ENCODE measurements around the gene ARHGAP24.
"Not testable (repeated sequence)": the region's sequence is repeated elsewhere in the genome, so short reads cannot be mapped to it uniquely, and the experiment has no call there.

ARHGAP24 gene

DNA sequence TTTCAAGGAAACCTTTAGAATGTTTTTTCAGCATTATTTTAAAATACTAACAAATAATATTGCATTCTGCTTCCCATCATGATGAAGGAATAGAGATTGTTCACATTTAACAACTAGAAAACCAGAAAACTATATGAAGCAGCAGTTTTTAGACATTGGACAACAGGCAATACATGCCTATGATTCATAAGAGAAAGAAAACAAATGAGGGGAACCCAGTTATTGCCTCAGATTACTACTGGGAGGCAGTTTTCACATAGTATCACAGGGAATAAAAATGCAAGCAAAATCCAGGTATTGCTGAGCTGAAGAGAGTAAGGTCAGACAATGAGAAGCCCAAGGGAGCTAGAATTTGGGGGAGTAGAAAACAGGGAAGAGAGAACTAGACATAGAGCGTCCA is 511.3 kb downstream of the ARHGAP24 start:
- DNase-seq: no peak

DNA sequence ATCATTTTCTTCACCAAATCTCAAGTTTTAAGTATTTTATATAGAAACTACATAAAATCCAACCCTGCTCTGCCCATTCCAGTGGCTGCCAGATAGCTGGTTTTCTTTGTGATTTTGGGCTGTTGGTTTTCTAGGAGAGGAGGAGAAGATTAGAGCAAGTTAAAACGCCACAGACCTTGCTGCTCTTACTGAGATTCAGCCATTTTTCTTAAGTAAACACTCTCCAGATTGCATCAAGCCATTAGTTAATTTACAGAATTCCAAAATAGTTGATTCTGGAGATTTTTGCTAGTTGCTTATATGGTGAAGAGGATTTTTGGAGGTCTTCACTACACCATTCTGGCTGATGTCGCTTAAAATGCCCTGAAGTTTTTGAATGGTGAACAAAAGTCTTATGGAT is 518.7 kb downstream of the ARHGAP24 start:
- DNase-seq: no peak

DNA sequence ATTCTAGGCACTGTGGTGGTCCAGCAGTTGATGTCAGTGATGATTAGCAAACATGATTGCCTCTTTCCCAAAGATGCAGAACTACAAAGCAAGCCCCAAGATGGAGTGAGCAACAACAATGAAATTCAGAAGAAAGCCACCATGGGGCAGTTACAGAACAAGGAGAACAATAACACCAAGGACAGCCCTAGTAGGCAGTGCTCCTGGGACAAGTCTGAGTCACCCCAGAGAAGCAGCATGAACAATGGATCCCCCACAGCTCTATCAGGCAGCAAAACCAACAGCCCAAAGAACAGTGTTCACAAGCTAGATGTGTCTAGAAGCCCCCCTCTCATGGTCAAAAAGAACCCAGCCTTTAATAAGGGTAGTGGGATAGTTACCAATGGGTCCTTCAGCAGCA is 519.6 kb downstream of the ARHGAP24 start:
- DNase-seq: no peak

DNA sequence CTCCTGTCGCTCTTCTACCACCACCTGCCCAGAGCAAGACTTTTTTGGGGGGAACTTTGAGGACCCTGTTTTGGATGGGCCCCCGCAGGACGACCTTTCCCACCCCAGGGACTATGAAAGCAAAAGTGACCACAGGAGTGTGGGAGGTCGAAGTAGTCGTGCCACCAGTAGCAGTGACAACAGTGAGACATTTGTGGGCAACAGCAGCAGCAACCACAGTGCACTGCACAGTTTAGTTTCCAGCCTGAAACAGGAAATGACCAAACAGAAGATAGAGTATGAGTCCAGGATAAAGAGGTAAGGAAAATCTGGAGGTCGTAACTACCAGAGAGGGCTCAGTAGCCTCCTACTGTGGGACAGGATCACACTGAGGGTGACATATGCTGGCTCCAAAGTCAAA is 520.4 kb downstream of the ARHGAP24 start:
- DNase-seq: no peak

DNA sequence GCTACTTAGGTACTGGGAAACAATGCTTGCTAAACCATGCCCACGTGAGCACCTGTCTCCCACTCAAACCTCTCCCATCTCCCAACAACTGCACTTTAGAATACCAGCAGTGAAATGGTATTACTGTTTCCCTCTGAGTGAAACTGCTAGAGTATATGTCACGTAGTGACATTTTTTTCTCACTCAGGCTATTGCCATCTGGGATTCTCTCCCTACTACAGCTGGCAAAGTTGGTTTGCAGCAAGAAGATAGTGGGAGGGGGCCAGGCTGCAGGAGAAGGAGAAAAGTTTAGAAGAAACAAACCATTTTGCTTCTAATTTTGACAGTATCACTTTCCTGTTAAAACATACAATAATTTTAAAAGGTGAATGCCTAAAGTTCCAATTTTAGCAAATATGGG is 526.6 kb downstream of the ARHGAP24 start:
- DNase-seq: no peak

DNA sequence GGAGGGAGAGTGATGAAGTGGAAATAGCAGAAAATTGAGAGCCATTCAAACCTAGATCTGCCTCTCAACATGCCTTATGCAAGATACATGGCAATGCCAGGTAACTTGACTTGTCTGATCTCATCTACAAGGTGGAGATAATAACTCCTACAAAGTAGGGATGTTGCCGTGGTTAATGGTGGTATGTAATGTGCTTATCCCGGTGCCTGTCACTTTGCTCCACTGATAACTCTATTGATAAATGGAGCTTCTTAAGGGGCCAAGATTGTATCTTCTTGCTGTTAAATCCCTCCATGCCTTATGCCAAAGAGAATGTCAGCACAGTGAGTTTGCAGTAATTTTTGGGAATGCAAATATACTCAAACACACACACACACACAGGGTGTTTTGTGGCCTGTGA is 529.1 kb downstream of the ARHGAP24 start:
- DNase-seq: no peak

DNA sequence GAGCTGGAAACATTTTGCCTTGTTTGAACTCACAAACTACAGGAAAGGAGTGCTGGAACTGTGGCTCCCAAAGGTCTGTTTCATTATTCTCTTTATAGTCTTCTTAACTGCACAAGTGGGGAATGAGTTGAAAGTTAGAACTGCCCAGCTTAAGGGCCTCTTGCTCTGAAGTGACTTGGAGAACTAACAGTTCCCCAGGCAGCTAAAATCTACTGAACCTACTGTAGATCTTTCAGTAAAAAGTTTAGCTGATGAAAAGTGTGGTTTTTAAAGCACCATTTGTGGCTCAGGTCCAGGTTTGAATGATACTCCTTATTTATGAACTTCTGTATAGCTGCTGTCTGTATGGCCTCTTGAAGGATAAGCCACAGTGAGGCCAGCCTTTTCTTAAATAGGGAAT is 531.1 kb downstream of the ARHGAP24 start:
- DNase-seq: no peak

DNA sequence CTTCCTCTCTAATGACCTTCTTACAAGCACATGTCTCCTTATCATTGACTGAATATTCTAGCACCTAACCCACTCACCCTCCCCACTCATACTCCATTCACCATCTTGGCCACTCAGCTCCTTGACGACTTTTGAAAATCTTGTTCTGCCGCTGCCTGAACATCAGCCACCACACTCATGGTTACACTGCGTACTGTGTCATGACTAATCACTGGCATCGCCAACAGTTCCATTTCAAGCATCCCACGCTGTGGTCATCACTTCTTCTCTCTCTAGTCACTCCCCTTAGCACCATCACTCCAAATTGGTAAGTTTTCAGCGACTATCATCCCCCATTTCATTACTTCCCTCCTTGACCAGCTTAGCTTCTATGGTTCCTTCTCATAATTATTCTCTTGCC is 532.1 kb downstream of the ARHGAP24 start:
- no peak for DNase-seq

DNA sequence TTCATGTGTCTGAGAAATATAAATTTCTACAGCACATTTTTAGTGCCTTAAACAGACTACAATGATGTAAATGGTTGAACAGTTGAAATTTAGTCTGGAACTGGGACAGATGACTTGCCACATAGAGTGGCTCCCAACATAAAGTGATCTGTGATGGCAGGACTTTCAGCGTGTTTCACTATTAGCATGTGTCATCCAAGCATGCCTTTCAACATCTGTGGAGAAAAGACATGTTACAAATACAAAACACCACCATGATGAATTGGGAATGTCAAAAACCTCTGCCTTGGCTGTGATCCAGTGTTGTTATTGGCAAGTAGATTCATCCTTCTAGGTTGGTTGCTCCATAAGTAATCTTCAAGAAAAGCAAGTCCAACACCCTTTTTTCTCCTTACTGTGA is 536.2 kb downstream of the ARHGAP24 start:
- DNase-seq: no peak

DNA sequence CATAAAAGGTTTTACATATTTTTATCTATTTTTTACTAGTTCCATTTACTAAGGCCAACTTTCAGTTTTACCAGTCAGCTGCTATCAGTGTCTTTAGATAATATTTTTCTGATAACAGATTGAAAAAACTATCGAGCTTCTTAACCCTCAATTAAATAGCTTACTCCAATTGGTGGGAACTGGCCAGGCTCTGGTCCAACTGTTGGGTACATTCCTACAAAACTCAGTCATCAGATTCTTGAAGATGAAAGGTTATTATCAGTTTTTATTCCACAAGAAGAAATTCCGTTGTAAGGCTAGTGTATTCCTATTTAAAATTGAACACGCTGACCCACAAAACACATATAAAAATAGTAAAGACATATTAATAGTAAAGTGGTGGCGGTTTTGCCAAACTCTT is 538.7 kb downstream of the ARHGAP24 start:
- no peak for DNase-seq

DNA sequence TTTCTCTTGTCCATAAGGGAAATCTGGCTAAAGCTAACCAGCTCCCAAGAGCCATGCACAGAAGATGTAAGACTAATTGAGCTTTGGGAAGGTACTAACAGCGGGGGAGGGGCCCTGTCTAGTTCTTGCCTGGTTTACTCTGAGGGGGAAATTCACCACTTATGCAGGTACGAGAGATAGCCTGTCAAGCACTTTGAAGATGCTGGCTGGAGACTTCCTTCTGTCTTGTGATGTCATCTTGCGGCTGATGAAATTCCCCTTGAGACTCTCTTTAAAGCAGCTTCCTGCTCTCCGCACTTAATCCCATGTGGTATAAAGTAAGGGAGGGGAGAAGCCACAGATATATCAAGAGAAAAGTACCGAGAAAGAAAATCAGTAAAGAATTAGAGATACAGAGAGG is 539.6 kb downstream of the ARHGAP24 start:
- no peak for DNase-seq

DNA sequence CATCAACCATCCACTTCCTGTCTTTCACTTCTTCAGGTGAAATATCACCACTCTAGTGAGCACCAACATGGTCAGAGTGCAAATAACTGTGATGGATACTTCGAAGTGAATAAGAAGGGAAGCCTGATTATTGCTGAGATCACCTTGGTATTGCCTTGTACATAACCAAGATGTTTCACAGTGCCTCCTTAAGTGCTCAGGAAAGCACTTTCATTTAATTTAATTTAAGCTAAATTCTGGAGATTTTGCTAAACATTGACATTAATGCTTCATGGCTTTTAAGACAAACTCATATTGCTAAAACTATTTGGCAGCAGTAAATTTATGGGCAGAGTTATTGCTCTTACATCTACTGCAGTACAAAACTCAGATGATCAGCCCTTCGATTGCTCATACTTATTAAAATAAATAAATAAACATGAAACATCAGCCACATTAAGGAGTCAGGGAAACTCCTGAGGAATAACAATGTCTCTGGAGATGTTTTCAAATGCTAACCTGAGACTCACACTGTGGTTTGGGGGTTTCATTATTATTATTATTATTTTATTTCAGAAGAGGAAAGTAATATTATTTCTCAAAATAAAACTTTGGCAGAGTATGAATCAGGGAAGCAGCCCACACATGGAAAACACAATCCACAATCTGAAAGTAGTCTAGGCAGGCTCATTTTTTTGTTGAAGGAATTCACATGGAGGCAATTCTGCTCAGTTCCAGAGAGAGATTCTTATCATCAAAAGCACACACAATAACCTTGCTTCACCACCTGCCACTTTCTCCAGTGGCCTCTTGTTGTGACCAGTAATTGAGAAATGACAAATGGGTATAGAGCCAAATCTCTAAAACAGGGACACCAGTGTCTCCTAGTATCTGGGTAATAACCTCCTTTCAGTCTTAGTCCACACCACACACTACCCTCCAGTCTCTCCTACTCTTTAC is 540.7 kb downstream of the ARHGAP24 start:
- DNase-seq: no peak

DNA sequence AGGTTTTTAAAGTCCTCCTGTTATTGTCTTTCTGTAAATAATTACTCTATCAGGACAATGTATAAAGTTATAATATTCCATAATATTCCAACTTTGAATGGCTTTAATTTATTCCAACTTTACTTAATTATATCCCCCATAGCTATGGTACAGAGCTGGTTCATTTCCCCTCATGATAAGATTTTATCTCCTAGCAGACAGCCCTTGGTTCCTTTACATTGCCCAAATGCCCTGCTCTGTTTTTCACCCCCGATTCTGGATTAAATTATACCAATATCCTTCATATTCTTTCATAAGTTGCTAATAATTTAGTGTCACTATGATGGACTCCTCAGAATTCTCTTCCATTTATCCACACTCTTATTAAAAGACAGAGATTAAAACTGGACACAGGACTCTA is 544.4 kb downstream of the ARHGAP24 start:
- DNase-seq: no peak

DNA sequence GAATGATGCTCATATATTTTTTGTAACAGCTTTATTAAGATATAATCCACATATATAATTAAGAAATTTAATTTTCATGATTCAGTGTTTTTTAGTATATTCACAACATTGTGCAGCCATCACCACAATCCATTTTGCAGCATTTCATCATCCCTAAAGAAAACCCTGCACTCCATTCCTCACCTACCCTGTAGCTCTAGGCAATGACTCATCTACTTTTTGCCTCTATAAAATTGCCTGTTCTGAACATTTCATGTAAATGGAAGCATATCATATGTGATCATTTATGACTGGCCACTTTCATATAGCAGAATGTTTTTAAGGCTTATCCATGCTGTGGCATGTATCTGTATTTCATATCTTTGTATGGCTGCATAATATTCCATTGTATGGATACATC is 545.0 kb downstream of the ARHGAP24 start:
- DNase-seq: no peak

DNA sequence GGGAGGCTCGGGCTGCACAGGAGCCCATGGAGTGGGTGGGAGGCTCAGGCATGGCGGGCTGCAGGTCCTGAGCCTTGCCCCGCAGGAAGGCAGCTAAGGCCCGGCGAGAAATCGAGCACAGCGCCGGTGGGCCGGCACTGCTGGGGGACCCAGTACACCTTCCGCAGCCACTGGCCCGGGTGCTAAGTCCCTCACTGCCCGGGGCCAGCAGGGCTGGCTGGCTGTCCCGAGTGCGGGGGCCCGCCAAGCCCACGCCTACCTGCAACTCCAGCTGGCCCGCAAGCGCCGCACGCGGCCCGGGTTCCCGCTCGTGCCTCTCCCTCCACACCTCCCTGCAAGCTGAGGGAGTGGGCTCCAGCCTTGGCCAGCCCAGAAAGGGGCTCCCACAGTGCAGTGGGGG is 546.7 kb downstream of the ARHGAP24 start:
- not testable (repeated sequence) for DNase-seq

DNA sequence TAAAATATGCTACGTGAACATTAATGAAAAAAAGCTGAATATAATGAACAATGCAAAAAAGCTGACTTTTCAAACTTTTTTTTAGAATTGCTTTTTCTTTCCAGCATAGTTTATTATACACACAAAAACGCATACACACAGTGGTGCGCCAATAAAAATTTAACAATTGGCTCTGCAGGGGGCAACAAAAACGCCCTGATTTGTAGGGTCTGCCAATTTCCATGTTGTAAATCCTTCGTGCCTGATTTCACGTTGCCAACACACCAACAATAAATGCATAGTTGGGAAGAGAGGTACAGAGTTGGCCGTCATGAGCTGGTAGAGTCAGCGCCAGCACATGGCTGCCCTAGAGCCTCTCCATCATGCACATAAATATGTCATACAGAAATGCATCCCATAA is 551.8 kb downstream of the ARHGAP24 start:
- DNase-seq: no peak

DNA sequence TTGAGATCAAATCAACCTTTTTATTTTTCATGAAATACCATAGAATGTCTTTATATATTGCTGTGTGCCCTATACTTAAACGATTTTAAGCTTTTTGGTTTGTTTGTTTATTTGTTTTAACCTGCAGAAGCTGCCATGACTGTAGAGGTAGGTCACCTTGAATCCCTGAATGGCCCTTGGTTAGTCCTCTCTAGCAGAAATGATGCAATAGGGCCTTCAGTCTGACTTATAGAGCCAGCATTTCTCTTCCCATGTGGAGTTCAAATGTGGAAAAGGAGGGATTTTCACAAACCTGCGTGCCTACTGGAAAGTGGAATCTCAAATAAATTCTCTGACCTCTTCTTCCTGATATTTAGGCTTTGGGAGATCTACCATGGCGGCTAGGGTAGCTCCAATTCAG is 557.0 kb downstream of the ARHGAP24 start:
- no peak for DNase-seq

DNA sequence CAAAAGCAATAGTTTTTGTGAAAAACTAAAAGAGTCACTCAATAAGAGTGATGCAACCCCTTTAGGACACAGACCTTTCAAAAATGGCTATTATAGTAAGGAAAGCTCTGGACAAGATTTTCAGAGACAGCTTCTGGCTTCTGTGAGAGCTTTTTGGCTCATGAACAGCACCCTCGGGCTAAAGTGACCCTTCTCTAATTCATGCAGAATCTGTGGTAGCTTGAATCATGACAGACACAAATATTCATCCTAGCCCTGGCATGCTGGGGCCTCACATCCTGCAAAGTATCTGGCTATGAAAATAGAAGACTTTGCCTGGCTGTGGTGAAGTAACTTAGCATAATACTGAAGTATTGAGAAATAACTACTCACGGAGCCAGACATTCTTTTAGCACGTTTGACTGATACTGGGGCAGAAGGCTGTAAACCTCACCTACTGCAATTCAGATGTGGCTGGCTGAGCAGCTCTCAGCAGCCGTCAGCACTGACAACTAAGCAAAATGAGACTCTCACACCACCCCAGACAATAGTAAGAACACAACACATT is 557.6 kb downstream of the ARHGAP24 start:
- DNase-seq: no peak

DNA sequence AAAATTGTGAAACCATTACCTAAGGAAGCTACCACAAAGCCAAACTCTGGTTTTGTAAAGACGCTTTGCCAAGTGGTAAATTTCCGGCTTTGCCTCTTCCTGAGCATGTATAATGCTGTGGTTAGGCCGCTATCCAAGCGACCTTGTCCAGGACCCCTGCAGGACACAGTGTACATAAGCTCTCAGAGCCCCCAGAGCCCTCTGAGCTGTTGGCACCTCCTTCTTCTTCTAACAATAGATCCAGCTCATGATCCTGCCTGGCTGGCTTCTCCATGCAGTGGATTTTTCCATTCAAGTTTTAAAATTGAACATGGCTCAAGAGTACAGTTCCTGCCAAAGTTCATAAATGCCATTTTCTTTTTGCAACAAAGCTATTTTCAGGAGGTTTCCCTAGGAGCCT is 558.2 kb downstream of the ARHGAP24 start:
- DNase-seq: no peak

DNA sequence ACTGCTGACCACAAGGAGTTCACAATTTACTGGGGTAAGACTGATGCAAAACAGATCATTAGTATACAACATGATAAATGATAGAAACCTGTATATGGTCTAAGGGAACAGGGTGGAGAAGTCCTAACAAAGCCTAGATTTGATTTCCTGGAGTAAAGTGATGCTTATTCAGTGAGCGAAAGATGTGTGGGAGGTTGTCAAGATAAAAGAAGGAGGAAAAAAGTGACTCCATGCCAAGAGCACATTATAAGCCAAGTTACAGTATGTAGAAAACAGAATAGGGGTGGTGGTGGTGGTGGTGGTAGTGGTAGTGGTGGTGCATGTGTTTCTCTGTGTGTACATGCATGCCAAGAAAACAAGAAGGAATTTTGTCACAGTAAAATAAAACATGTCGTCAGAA is 559.7 kb downstream of the ARHGAP24 start:
- no peak for DNase-seq

DNA sequence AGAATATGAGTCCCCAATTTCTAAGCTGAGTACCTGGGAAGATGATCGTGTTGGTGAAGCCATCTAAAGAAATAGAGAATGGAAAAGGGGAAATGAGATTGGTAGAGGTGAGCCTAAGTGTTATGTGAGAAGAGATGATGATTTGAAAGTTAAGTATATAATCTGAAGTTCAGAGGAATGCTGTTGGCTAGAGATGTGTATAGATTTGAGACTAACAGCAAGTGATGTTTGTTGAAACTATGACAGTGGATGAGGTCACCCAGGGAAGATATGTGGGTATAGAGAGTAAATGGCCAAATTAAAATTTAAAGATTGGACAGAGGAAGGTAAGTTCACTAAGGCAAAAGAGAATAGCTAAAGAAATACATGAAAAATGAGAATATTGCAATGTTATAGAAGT is 560.7 kb downstream of the ARHGAP24 start:
- DNase-seq: no peak

DNA sequence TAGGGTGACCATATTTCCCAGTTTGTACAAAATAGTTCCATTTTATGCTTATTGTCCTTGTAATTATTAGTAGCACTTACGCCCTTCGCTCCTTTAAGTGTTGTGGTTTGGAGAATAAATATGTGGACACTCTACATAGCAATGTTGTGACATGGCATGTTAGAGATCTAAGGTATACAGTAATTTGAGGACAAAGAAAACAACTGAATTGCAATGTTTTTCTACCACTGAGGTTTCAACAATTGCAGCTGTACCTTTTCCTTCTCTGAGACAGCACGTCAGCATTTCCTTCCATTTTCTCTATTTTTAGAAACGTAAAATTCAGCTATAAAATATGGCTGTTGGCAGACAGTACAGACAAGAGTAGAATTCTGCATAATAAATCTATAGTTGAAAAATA is 561.8 kb downstream of the ARHGAP24 start:
- no peak for DNase-seq

DNA sequence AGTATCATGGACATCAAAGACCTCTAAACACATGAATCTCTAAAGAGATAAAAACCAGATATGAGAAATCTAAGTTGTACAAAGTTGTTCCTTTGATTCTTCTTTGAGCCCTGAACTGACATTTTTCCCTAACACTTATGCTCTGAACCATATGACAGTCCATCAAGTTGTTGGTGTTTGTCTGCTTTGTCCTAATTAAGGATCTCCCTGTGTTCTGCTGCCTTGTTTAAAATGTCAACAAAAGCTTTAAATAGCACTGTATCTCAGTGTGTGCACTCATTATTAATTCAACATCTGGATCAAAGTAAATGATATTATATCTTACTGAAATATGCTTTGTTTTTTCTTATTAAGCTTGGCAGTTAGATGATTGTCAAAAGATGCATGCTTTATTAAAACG is 563.1 kb downstream of the ARHGAP24 start:
- DNase-seq: no peak

DNA sequence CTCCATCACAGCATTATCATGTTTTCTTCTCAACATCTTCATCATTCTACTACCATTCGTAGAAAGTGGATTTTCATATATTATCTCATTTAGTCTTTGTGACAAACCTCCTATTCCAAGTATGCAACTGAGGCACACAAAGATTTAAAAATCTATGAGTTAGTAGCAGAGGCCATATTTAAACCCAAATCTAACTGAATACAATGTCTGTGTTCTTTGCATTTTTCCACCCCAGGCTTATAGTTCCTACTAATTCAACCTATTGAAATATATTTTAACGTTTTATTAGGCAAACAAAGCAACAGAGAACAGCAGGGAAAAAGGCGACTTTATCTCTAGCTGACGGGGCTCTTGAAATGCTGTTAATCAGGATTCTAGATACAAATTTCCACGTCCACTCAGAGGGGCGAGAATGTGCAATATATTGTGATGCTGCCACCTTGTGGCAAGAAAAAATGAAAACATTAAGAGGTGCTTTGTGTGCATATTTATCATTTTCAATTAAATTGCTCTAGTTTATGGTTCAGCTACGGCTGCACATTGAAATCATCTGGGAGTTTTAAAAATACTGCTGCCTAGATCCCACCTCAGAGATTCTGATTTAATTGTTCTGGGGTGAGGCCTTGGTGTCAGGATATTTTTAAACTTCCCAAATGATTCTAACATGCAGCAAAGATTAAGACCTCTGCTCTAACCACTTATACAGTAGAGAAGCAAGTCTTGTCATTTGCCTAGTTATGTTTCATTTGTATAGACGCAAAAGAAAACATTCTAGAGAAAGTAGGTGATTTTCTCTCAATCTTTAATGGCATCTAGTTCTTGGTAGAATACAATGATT is 569.0 kb downstream of the ARHGAP24 start:
- peak; percentile 35 for DNase-seq

Data from NCI-H1048 (cell line).